Retinal pigment epithelial cell (primary cell): Measurements from ENCODE around the gene SLC1A6.

Experiments
- DNase-seq: peaks from one replicate; pipeline ENCODE4 v3.0.0-alpha.2; 2010; ENCODE audit warnings: low read depth
- H3K4me3 ChIP-seq: 2 replicates; pipeline ENCODE4 v1.5.1; 2011; ENCODE audit warnings: mild to moderate bottlenecking, low read length, control low read depth, moderate library complexity
- TF ChIP-seq, protein P1 (sequence below): conservative IDR thresholded peaks from 2 replicates; pipeline ENCODE4 v1.5.1; 2011; ENCODE audit warnings: low read depth, low read length, control low read depth, inconsistent platforms

Gene SLC1A6

DNA sequence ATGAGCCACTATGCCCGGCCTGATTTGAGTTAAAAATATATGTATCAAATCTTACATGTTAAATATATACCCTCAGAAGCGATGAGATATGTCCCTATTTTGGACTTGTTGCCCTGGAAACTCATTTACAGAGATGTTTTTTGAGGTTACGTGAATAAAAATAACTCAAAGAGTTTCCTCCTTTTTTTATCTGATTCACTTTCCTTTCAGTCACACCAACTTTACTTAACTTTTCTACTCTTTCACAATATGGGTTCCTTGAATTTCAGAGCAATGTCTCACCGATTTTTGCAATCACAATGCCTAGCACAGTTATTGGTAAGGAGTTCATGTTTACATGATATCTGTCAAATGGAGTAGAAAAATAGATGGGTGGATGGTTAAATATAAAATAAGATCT lies 36.1 kb downstream of the SLC1A6 start:
- DNase-seq: no peak
- H3K4me3 ChIP-seq: no peak overlapping the region
- TF ChIP-seq, protein P1, sequence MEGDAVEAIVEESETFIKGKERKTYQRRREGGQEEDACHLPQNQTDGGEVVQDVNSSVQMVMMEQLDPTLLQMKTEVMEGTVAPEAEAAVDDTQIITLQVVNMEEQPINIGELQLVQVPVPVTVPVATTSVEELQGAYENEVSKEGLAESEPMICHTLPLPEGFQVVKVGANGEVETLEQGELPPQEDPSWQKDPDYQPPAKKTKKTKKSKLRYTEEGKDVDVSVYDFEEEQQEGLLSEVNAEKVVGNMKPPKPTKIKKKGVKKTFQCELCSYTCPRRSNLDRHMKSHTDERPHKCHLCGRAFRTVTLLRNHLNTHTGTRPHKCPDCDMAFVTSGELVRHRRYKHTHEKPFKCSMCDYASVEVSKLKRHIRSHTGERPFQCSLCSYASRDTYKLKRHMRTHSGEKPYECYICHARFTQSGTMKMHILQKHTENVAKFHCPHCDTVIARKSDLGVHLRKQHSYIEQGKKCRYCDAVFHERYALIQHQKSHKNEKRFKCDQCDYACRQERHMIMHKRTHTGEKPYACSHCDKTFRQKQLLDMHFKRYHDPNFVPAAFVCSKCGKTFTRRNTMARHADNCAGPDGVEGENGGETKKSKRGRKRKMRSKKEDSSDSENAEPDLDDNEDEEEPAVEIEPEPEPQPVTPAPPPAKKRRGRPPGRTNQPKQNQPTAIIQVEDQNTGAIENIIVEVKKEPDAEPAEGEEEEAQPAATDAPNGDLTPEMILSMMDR: no peak

DNA sequence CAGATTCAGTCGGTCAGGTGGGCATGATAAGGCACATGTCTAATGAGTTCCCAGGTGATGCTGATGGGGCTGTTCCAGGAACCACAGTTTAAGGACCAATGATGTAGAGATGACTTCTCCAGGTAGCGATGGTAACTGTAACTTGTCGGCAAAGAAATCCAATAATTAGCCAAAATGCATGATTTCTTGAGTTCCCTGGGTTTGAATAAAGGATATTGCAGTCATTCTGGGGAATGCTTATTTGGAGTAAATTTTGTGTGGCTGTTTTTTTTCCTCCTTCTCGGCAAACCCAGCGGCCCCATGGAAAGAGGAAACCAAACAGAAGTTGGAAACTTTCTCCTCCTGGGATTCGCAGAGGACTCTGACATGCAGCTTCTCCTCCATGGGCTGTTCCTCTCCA lies 38.5 kb downstream of the SLC1A6 start, which contains the start of gene OR7C2:
TSS of gene OR7C2 (plus strand) at position 301 of the 400 bp plus-strand sequence. CDS start at position 301, 0 bp downstream.
- H3K4me3 ChIP-seq: no peak within 1 kb of the TSS
- no peak for DNase-seq
- TF ChIP-seq, protein P1: no peak

DNA sequence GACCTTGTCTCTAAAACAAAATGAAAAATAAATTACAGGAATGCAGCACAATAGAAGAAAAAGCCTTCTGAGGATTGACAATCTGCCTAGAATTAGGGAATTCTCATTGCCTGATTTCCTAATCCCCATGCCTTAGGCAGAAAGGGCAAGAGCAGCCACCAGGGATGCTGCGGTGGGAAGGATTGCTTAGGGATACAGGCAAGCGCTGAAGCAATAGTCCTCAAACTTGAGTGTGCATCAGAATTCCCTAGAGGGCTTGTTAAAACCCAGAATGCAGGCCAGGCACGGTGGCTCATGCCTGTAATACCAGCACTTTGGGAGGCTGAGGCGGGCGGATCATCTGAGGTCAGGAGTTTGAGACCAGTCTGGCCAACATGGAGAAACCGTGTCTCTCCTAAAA lies 39.4 kb downstream of the SLC1A6 start:
- TF ChIP-seq, protein P1: no peak
- no peak overlapping the region for H3K4me3 ChIP-seq
- no peak for DNase-seq

- no peak for DNase-seq
- TF ChIP-seq, protein P1: no peak
- H3K4me3 ChIP-seq: no peak overlapping the region
These were observed 46.2 kb downstream of the SLC1A6 start for GRCh38 chr19:14933506-14933905.

DNA sequence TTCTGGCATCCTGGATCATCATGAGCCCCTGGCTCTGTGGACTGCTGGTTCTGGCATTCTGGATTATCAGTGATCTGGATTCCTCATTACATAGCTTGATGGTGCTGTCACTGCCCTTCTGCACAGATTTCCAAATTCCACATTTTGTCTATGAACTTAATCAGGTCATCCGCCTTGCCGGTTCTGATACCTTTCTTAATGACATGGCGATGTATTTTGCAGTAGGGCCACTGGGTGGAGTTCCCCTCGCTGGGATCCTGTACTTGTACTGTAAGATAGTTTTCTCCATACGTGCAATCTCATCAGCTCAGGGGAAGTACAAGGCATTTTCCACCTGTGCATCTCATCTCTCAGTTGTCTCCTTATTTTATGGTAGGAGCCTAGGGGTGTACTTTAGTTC lies 62.8 kb downstream of the SLC1A6 start:
- no peak overlapping the region for H3K4me3 ChIP-seq
- no peak for DNase-seq
- TF ChIP-seq, protein P1: no peak

GRCh38 chr19:14915116-14915515 lies 64.5 kb downstream of the SLC1A6 start:
- no peak for DNase-seq
- no peak overlapping the region for H3K4me3 ChIP-seq
- TF ChIP-seq, protein P1: no peak

- no peak for DNase-seq
- no peak overlapping the region for H3K4me3 ChIP-seq
- TF ChIP-seq, protein P1: no peak
These were observed 73.0 kb downstream of the SLC1A6 start for GRCh38 chr19:14906711-14907110.
